Transverse colon (tissue), 4 donors: ENCODE data around the gene DNAH7. TPM values are rescaled to one million over a fixed set of nuclear protein-coding genes. Genes with fewer than 3 reads are reported as not detected.

ENCODE experiments used
- DNase-seq: peaks from one replicate; pipeline ENCODE4 v3.0.0-alpha.2; 2019
- H3K27ac ChIP-seq, 4 donors: fragments of 200-600 bp; sonication (generic); 2 replicates each; pipeline ENCODE4 v1.5.1; 2016 to 2018; ENCODE audit warnings: inconsistent platforms in 4 of 4
- H3K27me3 ChIP-seq: fragments of 200-600 bp; sonication (generic); 2 replicates; pipeline ENCODE4 v1.5.1; 2017; ENCODE audit warnings: inconsistent platforms
- H3K36me3 ChIP-seq, 4 donors: fragments of 200-600 bp; sonication (generic); 2 replicates each; pipeline ENCODE4 v1.5.1; 2017 to 2019; ENCODE audit warnings: inconsistent platforms in 4 of 4
- H3K4me1 ChIP-seq, 4 donors: fragments of 200-600 bp; sonication (generic); 2 replicates each; pipeline ENCODE4 v1.5.1; 2017 to 2020; ENCODE audit warnings: inconsistent platforms in 4 of 4
- H3K4me3 ChIP-seq, 4 donors: fragments of 200-600 bp; sonication (generic); 1 replicate in 1 of 4; 2 replicates in 3 of 4; pipeline versions ENCODE4 v1.5.1 to v1.6.1; 2017 to 2019; ENCODE audit warnings: inconsistent platforms in 4 of 4
- H3K9me3 ChIP-seq, 2 donors: fragments of 200-600 bp; sonication (generic); 2 replicates each; pipeline ENCODE4 v1.5.1; 2017 to 2019; ENCODE audit warnings: inconsistent platforms in 2 of 2
- CTCF ChIP-seq, 5 experiments: fragments of 200-600 bp in 3 of 5; fragments of 450-650 bp in 2 of 5; sonication (generic) in 3 of 5; IDR thresholded peaks; 1 replicate in 2 of 5; 2 replicates in 3 of 5; pipeline ENCODE4 v1.5.1; 2016 to 2017; ENCODE audit warnings: antibody characterized with exemption in 5 of 5, inconsistent platforms in 3 of 5, mild to moderate bottlenecking in 2 of 5, moderate library complexity in 1 of 5
- EP300 ChIP-seq: sonication (generic); formaldehyde crosslinking; IDR thresholded peaks from one replicate; pipeline ENCODE4 v1.6.1; 2017; ENCODE audit warnings: antibody characterized with exemption, low read depth
- POLR2A ChIP-seq: fragments of 450-650 bp; IDR thresholded peaks from one replicate; pipeline ENCODE4 v1.6.1; 2016; ENCODE audit warnings: antibody characterized with exemption, mild to moderate bottlenecking, moderate library complexity
- POLR2AphosphoS5 ChIP-seq, 3 donors: sonication (generic); formaldehyde crosslinking; IDR thresholded peaks; one replicate each; pipeline ENCODE4 v1.6.1; 2016; ENCODE audit warnings: antibody characterized with exemption in 3 of 3
- WGBS, 2 donors: methylation state at CpG; one replicate each; pipeline ENCODE4 v1.1.5; 2018; ENCODE audit warnings: low coverage in 1 of 2; 5-methylcytosine and 5-hydroxymethylcytosine counted together
- in situ Hi-C, 4 donors: fragments of 200-750 bp; cut with MboI; loops; one replicate each; pipeline versions ENCODE4 v1.15.0 to v1.15.1; 2017; ENCODE audit warnings: low sequenced_read_pairs in 3 of 4, low pct_ligation_motif_present in 1 of 4, low pct_unique_long_range_greater_than_20kb in 1 of 4
- intact Hi-C: fragments of 100-400 bp; cut with DNase I; formaldehyde crosslinking; loops from one replicate; pipeline ENCODE4 v1.15.1; 2023; ENCODE audit warnings: low total_unique reads
- total RNA-seq, 4 donors: library from RNA; depleted of rRNA; stranded (reverse); fragments of >200 nt; gene quantifications; one replicate each; pipeline ENCODE4 v1.1.0, GENCODE V29; 2016

The DNAH7 gene
- total RNA-seq, 4 donors from 2014 or later = 1.8 to 56.9 (median 8.1) TPM

DNA sequence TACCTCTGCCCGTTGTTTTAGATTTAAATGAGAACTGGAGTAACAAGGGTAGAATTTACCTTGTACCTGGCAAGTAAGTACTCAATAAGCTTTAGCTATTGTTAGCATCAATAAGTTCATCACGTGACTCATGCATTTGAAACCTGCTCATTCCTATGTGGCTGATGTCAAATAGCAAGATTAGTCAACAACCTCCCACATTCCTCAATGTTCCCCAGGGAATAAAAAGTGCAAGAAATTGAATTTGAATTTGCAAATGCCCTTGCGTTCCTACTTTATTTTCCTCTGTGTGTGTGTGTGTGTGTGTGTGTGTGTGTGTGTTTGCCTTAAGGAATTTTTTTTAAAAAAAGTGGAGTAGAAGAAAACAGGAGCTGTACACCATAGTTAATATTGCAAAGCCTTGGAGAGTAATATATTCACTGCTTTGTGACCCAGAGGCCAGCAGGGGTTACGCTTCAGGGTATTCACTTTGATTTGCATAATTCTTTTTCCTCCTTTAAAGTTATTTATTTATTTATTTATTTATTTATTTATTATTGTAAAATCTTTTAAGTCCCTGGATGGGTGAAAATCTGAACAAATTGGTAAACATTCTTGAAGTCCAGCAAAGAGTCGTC lies 43.9 kb upstream of the DNAH7 start:
- WGBS, 2 donors = 66 to 80% methylated on average over 4 to 5 of the region's 5 CpGs
- H3K27ac ChIP-seq = no peak overlapping the region
- no peak overlapping the region for H3K4me3 ChIP-seq
- in situ Hi-C loops = loop anchor here in 1 of 4 donors (25.0 kb wide), 1 partner anchor 350 kb away; no protein-coding TSS in a partner anchor
- no peak for DNase-seq
- TF ChIP-seq CTCF (IDR thresholded peaks at IDR 0.05) = no peak
- no peak for TF ChIP-seq POLR2A
- TF ChIP-seq POLR2AphosphoS5 (IDR thresholded peaks at IDR 0.05) = no peak
- TF ChIP-seq EP300 = no peak
- H3K36me3 ChIP-seq = no peaks in the 10 kb centered on the region
- no peaks in the 10 kb centered on the region for H3K9me3 ChIP-seq
- intact Hi-C loops = no loop called here
- H3K4me1 ChIP-seq = peaks cover 0 to 3% (median 0%) of the 10 kb centered on the region in 4 donors
- no peaks in the 10 kb centered on the region for H3K27me3 ChIP-seq

- Histone ChIP-seq H3K4me3 (no peak overlapping the region), H3K9me3 (no peaks in the 10 kb centered on the region), H3K36me3 (no peaks in the 10 kb centered on the region), H3K27ac (no peak overlapping the region), H3K4me1 (peaks cover 0 to 3% (median 0%) of the 10 kb centered on the region in 4 donors), H3K27me3 (no peaks in the 10 kb centered on the region)
- in situ Hi-C loops = loop anchor here in 1 of 4 donors (25.0 kb wide), 1 partner anchor 354 kb away; no protein-coding TSS in a partner anchor
- TF ChIP-seq CTCF (IDR thresholded peaks at IDR 0.05) = no peak
- TF ChIP-seq EP300 = no peak
- TF ChIP-seq POLR2A = no peak
- TF ChIP-seq POLR2AphosphoS5 (IDR thresholded peaks at IDR 0.05) = no peak
- no peak for DNase-seq
- 71 to 100% methylated on average over 1 of the region's 1 CpG for WGBS, 2 donors
- intact Hi-C loops = no loop called here
These were observed 40.0 kb upstream of the DNAH7 start for GRCh38 chr2:196108604-196109003.

DNA sequence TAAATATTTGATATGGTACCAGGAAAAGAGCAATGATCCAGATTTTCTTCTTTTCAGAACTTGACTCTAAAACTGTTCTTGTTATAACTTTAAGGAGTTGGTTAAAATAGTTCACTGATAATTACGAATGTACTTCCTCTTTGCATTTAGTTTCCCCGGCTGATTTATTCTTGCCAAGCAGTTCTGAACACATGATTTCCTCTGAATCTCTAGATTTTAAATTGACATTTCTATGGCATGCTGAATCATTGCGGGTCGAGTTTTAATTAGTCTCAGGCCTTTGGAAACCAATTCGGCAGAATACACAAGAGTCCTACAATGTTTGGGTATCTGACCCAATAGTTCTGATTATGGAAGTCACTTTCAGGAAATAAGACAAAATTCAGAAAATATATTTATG lies 37.3 kb upstream of the DNAH7 start:
- Histone ChIP-seq H3K9me3 (no peaks in the 10 kb centered on the region), H3K27ac (no peak overlapping the region), H3K4me1 (no peaks in the 10 kb centered on the region), H3K36me3 (no peaks in the 10 kb centered on the region), H3K4me3 (no peak overlapping the region), H3K27me3 (no peaks in the 10 kb centered on the region)
- no peak for TF ChIP-seq EP300
- no peak for TF ChIP-seq CTCF (IDR thresholded peaks at IDR 0.05)
- TF ChIP-seq POLR2A = no peak
- TF ChIP-seq POLR2AphosphoS5 (IDR thresholded peaks at IDR 0.05) = no peak
- WGBS, 2 donors = 61 to 62% methylated on average over 5 of the region's 5 CpGs
- in situ Hi-C loops (loop anchor here in 1 of 4 donors (25.0 kb wide), 1 partner anchor 356 kb away; no protein-coding TSS in a partner anchor), intact Hi-C loops (no loop called here)
- DNase-seq = no peak

- H3K4me1 ChIP-seq = no peaks in the 10 kb centered on the region
- 88 to 90% methylated on average over 4 of the region's 4 CpGs for WGBS, 2 donors
- intact Hi-C loops = no loop called here
These were observed 35.4 kb upstream of the DNAH7 start for GRCh38 chr2:196104066-196104465.

More at GRCh38 chr2:196104066-196104465, 35.4 kb upstream of the DNAH7 start:
- Histone ChIP-seq H3K36me3 (no peaks in the 10 kb centered on the region), H3K9me3 (no peaks in the 10 kb centered on the region), H3K27me3 (no peaks in the 10 kb centered on the region), H3K4me3 (no peak overlapping the region), H3K27ac (no peak overlapping the region)
- DNase-seq = no peak
- TF ChIP-seq EP300 = no peak
- no peak for TF ChIP-seq CTCF (IDR thresholded peaks at IDR 0.05)
- no peak for TF ChIP-seq POLR2A
- no peak for TF ChIP-seq POLR2AphosphoS5 (IDR thresholded peaks at IDR 0.05)
- in situ Hi-C loops = loop anchor here in 1 of 4 donors (25.0 kb wide), 1 partner anchor 358 kb away; no protein-coding TSS in a partner anchor
